Gastroesophageal sphincter (tissue), 3 donors: ENCODE data around the gene BMP7.

ENCODE experiments used
- POLR2A ChIP-seq, 2 donors: fragments of 450-650 bp; IDR thresholded peaks; one replicate each; pipeline ENCODE4 v1.6.1; 2017; ENCODE audit warnings: antibody characterized with exemption in 2 of 2, mild to moderate bottlenecking in 2 of 2, moderate library complexity in 1 of 2
- TF ChIP-seq, protein P1 (sequence below), 4 experiments: fragments of 200-600 bp in 2 of 4; fragments of 450-650 bp in 2 of 4; sonication (generic) in 1 of 4; IDR thresholded peaks; one replicate each; pipeline ENCODE4 v1.5.1; 2017 to 2019; ENCODE audit warnings: antibody characterized with exemption in 4 of 4, mild to moderate bottlenecking in 2 of 4, moderate library complexity in 2 of 4

DNA sequence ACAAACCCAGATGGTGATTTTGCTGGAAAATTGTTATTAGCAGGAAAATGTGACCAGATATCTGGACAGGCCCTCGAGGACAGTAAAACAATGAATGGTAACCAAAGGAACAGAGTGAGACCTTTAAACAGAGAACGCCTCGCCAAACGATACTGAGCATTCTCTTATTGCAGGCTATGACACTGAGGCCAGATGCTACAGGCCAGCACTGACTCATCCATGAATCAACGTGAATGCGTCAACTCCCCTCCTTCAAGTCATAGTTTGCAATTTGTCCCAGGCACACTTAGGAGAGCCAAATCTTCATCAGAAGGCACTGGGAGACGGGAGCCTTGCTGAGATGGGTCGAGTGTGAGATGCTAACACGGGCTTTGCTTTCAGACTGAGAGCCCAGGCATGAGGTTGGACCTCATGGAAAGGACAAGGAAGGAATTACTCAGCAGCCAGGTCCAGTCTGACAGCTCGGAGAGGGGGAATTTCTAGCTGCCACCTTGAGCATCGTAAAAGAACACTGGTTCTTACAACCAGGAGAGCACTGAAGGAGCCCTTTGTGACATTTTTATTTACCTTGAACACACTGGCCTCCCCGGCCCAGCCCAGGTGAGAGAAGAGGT lies 60.7 kb downstream of the BMP7 start:
- TF ChIP-seq, protein P1, sequence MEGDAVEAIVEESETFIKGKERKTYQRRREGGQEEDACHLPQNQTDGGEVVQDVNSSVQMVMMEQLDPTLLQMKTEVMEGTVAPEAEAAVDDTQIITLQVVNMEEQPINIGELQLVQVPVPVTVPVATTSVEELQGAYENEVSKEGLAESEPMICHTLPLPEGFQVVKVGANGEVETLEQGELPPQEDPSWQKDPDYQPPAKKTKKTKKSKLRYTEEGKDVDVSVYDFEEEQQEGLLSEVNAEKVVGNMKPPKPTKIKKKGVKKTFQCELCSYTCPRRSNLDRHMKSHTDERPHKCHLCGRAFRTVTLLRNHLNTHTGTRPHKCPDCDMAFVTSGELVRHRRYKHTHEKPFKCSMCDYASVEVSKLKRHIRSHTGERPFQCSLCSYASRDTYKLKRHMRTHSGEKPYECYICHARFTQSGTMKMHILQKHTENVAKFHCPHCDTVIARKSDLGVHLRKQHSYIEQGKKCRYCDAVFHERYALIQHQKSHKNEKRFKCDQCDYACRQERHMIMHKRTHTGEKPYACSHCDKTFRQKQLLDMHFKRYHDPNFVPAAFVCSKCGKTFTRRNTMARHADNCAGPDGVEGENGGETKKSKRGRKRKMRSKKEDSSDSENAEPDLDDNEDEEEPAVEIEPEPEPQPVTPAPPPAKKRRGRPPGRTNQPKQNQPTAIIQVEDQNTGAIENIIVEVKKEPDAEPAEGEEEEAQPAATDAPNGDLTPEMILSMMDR (IDR thresholded peaks at IDR 0.05) = no peak
- TF ChIP-seq POLR2A (IDR thresholded peaks at IDR 0.05) = no peak
